Amygdala (tissue), 56 donors: ENCODE data around the gene RUFY2.
"Not testable (repeated sequence)": the region's sequence is repeated elsewhere in the genome, so short reads cannot be mapped to it uniquely, and the experiment has no call there.

Source experiments
- DNase-seq, 56 donors: peaks; one replicate each; lab custom pipeline; 2025; lab: John Stamatoyannopoulos, UW

RUFY2 gene

DNA sequence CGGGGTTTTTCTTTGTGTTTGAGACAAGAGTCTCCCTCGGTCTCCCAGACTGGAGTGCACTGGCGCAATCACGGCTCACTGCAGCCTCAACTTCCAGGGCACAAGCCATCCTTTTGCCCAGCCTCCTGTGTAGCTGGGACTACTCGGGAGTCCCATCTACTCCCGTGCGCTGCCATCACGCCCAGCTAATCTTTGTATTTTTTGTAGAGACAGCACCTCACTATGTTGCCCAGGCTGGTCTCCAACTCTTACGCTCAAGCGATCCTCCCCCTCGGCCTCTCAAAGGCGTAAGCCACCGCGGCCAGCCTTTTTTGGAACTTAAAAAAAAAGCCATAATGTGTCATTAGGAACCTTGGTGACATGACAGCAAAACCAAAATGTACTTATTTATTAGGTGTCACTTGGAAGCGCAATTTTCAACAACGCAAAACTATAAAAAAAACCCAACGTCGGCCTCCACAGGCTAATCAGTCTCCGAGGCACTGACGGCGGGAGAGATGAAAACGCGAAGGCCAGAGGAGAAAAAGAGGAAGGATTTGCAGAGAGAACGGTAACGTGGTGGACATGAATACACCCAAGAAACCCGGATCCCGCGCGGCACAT is 76.1 kb downstream of the RUFY2 start:
- DNase-seq = peak in 32 of 56 donors; percentile 7 to 64 (median 42)

- DNase-seq = no peak
Measured at GRCh38 chr10:68329506-68329861, 77.6 kb downstream of the RUFY2 start.

- peak in 20 of 56 donors; percentile 9 to 70 (median 22) for DNase-seq
Measured at GRCh38 chr10:68327889-68328786, 78.9 kb downstream of the RUFY2 start.

- DNase-seq = not testable (repeated sequence)
Measured at GRCh38 chr10:68324396-68324795, 82.7 kb downstream of the RUFY2 start.

DNA sequence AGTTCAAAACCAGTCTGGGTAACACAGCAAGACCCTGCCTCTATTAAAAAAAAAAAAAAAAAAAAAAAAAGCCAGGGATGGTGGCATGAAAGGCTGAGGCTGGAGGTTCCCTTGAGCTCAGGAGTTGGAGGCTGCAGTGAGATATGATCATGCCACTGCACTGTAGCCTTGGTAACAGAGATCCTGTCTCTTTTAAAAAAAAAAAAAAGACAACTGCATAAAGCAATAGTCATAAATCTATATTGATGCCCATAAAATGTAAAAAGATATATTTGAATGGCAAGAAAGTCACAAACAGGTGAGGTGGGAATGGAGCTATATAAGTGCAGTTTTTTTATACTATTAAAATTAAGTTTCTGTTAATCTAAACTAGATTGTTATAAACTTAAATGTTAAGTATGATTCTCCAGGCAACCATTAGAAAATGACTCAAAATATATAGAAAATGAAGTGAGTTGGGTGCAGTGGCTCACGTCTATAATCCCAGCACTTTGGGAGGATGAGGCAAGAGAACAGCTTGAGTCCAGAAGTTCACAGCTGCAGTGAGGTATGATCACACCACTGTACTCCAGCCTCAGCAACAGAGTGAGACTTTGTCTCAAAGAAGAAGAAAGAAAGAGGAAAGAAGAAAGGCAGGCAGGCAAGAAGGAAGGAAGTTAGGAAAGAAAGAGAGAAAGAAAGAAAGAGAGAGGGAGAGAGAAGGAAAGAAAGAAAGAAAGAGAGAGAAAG is 88.6 kb downstream of the RUFY2 start:
- no peak for DNase-seq

DNA sequence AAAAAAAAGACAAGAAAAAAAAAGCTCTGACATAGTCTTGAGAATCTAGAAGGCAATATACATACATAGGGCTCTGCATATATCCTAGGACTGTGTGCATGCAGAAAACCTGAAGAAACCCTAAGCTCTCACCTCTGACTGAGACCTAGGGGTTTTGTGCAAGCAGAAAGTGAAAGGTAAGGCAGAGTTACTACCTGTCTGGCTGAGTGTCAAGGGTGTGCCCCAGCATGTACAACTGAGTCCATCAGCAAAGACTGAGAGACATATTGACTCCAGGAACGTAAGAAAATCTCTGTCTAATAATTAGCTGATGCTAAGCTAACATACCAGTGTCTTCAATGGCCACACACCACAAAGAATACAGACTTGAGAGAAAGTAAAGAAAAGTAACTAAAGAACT is 91.5 kb downstream of the RUFY2 start:
- DNase-seq = no peak

DNA sequence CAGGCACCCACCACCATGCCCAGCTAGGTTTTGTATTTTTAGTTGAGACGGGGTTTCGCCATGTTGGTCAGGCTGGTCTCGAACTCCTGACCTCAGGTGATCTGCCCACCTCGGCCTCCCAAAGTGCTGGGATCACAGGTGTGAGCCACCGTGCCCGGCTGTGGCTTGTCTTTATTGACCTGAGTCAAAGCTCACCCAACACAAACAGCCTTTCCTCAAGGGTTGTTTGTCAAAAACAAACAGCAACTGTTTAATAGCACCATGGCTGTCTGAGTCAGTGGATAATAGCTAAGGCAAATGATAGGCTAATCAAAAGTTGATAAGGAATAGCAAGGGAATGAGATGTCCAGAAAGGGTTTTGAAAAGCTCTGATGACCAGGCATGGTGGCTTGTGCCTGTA is 92.1 kb downstream of the RUFY2 start:
- not testable (repeated sequence) for DNase-seq

DNA sequence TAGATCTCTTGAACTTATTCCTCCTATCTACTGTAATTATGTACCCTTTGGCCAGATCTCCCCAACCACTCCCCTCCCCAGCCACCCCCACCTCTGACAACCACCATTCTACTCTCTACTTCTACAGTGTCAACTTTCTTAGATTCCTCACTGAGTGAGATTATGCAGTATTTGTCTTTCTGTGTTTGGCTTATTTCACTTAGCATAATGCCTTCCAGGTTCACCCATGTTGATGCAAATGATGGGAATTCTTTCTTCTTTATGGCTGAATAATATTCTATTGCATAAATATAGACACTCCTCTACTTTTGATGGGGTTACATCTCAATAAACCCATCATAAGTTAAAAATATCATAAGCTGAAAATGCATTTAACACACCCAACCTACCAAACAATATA is 96.5 kb downstream of the RUFY2 start:
- no peak for DNase-seq

DNA sequence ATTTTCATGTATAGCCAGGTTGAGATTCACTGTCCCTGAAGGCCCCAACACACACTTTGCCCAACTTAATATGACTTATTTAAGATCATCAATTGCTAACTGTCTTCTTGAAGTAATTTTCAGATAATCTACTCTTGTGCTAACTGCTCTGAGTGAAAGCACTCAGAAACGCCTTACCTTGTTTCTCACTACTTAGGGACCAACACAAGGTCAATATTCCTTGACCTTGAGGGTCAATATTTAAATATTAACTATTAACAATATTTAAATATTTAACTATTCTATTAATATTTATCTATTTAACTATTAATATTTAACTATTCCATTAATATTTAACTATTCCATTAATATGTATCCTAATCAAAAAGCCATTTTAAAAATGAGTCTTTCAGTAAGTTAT is 101.2 kb downstream of the RUFY2 start:
- DNase-seq = no peak

- no peak for DNase-seq
Measured at GRCh38 chr10:68303849-68304412, 103.1 kb downstream of the RUFY2 start.

- DNase-seq = no peak
Measured at GRCh38 chr10:68302871-68303270, 104.2 kb downstream of the RUFY2 start.

- DNase-seq = no peak
Measured at GRCh38 chr10:68302503-68302823, 104.6 kb downstream of the RUFY2 start.

- DNase-seq = peak in 1 of 56 donors; percentile 26
Measured at GRCh38 chr10:68301790-68302502, 105.1 kb downstream of the RUFY2 start.

- DNase-seq = no peak
Measured at GRCh38 chr10:68301301-68301700, 105.8 kb downstream of the RUFY2 start.

- DNase-seq = no peak
Measured at GRCh38 chr10:68296843-68297663, 110.0 kb downstream of the RUFY2 start.
